Esophagus muscularis mucosa (tissue), 4 donors: ENCODE data around the gene ANKRD6.

Experiments
- EP300 ChIP-seq: sonication (generic); formaldehyde crosslinking; IDR thresholded peaks from one replicate; pipeline ENCODE4 v1.6.1; 2017; ENCODE audit warnings: antibody characterized with exemption
- POLR2AphosphoS5 ChIP-seq, 2 donors: sonication (generic); formaldehyde crosslinking; IDR thresholded peaks; one replicate each; pipeline ENCODE4 v1.6.1; 2017; ENCODE audit warnings: antibody characterized with exemption in 2 of 2
- TF ChIP-seq, protein P1 (sequence below), 3 experiments: fragments of 200-600 bp in 2 of 3; fragments of 450-650 bp in 1 of 3; sonication (generic) in 2 of 3; IDR thresholded peaks; one replicate each; pipeline ENCODE4 v1.5.1; 2017 to 2019; ENCODE audit warnings: antibody characterized with exemption in 3 of 3, mild to moderate bottlenecking in 2 of 3, moderate library complexity in 1 of 3

DNA sequence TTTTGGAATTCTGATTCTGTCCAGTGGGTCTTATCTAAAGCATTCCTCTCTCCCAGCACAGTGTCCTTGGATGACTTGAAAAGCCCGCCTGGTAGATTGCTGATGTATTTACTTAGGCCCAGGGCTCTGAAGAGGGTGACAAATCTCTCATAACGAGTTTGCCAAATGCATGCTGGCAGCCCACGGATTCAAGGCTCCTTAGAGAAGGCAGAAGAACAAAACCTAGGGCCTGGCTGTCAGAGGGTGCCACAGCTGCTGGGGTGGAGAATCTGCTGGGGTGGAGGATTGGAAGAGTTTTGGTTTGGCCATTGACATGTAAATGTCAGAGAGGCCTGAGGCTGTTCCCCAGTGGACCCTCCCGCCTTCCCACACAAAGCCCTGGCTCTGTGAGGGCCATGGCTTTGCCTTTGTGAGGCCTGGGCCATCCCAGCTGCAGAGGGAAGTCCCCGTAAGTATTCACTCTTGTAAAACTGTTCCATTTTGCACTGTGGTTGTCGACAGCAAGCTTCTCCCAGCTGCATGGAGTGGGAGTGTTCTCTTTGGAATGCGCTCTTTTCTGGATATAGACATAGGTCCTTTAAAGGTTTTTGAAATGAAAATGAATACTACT, 50.3 kb downstream of the ANKRD6 start:
- TF ChIP-seq, protein P1, sequence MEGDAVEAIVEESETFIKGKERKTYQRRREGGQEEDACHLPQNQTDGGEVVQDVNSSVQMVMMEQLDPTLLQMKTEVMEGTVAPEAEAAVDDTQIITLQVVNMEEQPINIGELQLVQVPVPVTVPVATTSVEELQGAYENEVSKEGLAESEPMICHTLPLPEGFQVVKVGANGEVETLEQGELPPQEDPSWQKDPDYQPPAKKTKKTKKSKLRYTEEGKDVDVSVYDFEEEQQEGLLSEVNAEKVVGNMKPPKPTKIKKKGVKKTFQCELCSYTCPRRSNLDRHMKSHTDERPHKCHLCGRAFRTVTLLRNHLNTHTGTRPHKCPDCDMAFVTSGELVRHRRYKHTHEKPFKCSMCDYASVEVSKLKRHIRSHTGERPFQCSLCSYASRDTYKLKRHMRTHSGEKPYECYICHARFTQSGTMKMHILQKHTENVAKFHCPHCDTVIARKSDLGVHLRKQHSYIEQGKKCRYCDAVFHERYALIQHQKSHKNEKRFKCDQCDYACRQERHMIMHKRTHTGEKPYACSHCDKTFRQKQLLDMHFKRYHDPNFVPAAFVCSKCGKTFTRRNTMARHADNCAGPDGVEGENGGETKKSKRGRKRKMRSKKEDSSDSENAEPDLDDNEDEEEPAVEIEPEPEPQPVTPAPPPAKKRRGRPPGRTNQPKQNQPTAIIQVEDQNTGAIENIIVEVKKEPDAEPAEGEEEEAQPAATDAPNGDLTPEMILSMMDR (IDR thresholded peaks at IDR 0.05) = no peak
- TF ChIP-seq EP300 = no peak
- TF ChIP-seq POLR2AphosphoS5 (IDR thresholded peaks at IDR 0.05) = no peak
